ENCODE data around the gene PSMB10.
"Not testable (repeated sequence)": the region's sequence is repeated elsewhere in the genome, so short reads cannot be mapped to it uniquely, and the experiment has no call there.

PSMB10 gene

DNA sequence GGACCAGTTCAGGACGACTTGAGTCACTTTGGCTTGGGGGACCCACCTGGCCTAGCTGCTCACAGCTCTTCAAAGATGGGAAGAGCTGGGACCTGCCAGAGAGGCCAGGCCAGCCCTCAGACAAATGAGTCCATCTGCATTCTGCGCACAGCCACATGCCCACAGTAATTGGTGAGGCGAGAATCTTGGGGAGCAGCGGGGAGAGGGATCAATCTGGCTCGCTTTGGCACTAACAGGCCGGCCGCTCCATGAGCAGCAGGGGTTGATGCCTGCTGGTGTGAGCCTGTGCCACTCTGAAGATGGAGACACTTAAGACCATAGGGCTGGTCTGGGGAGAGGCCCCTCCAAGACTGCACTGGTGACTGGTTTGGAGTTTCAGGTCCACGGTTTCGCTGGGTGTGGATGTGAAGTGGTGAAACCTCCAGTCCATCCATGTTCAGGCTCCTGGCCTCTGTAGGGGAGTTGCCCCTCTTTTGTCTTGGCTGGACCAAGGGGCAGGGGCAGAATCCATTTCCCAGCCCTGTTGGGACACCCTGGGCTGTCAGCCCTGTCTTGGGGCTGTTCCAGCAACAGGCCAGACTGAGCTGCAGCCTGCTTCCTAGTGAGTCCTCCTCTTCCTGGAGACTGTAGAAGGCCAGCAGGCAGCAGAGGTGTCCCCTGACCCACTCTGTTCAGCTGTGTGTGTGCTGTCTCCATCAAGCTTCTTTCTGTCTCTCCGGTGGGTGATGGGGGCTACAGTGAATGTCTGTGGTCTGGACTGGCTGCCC lies 12.3 kb downstream of the PSMB10 start:
- DNase-seq (ENCODE audit: low spot score) = no peak

GRCh38 chr16:67923414-67924116 lies 13.1 kb downstream of the PSMB10 start:
- no peak for DNase-seq (ENCODE audit: low spot score)

GRCh38 chr16:67922740-67923139 lies 13.9 kb downstream of the PSMB10 start:
- DNase-seq (ENCODE audit: low spot score) = no peak

GRCh38 chr16:67922221-67922620 lies 14.4 kb downstream of the PSMB10 start:
- DNase-seq (ENCODE audit: low spot score) = no peak

- DNase-seq (ENCODE audit: low spot score) = no peak
Observed at GRCh38 chr16:67919622-67920221, 16.9 kb downstream of the PSMB10 start.

- peak; percentile 51 for DNase-seq (ENCODE audit: low spot score)
Observed at GRCh38 chr16:67917852-67918236, 18.8 kb downstream of the PSMB10 start.

GRCh38 chr16:67917140-67917851 lies 19.4 kb downstream of the PSMB10 start:
- DNase-seq (ENCODE audit: low spot score) = no peak

GRCh38 chr16:67915831-67916723 lies 20.6 kb downstream of the PSMB10 start:
- no peak for DNase-seq (ENCODE audit: low spot score)

- not testable (repeated sequence) for DNase-seq (ENCODE audit: low spot score)
Observed at GRCh38 chr16:67915496-67915769, 21.2 kb downstream of the PSMB10 start.

- no peak for DNase-seq (ENCODE audit: low spot score)
Observed at GRCh38 chr16:67914758-67915495, 21.7 kb downstream of the PSMB10 start.

DNA sequence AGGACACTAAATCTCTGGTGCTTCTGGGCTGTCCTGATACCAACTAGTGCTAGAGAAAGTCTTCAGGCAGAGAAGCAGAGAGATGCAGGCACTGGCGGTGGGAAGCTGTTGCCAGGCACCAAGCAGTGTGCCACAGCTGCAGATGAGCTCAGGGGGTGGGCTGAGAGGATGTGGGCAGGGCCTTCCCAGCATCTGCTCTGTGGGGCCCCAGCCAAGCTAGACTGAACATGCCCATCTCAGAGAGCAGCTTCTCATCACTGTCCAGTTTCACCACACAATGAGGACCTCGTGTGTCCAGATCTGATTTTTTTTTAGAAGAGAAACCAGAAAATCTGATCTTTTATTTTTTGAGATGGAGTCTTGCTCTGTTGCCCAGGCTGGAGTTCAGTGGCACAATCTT lies 26.5 kb downstream of the PSMB10 start:
- DNase-seq (ENCODE audit: low spot score) = no peak

GRCh38 chr16:67909056-67909742 lies 27.5 kb downstream of the PSMB10 start:
- DNase-seq (ENCODE audit: low spot score) = no peak

DNA sequence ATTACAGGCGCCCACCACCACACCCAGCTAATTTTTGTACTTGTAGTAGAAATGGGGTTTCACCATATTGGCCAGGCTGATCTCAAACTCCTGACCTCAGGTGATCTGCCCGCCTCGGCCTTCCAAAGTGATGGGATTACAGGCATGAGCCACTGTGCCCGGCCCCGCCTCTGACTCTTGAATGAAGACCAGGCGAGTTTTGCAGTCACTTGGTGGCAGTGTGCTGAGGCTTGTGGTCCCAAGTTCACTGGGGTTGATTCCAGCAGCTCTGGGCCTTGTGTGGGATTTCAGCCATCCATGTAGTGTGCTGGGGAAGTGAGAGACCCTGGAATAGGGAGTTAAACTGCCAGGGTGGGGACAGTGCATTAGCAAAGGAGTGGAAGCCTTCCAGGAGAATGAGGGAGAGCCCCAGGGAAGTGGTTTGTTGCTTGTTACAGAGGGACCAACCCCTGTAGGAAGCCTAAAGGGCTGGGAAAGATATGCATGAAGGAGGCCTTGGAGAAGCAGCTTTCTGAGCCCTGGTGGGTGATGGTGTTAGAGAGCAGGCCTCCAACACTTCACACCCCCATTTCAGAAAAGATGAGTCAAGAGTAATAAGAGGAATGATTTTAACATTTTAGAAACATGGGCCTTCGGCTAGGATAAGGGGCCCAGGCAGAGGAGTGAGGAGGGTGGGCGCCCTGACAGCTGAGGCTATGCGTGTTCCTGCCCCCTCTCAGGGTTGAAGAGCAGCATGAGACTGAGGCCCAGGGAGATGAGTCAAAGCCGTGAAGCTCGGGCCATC lies 29.1 kb downstream of the PSMB10 start:
- no peak for DNase-seq (ENCODE audit: low spot score)

DNA sequence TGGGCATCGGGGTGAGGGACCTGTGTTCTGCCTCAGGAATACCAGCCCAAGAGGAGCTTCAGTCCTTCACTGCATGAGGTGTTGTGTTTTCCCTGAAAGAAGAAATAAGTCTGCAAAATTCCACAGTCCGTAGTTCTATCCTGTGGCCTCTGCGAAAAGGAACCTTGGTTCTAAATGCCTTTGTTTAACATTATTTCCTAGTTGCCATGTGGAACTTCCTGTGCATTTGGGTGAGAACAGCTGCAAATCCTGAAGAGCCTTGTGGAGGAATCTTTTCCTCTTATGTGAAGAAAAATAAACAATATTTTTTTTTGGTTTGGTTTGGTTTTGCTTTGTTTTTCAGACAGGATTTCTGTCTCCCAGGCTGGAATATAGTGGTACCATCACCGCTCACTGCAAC lies 33.8 kb downstream of the PSMB10 start:
- DNase-seq (ENCODE audit: low spot score) = no peak

- DNase-seq (ENCODE audit: low spot score) = no peak
Observed at GRCh38 chr16:67901734-67902133, 34.9 kb downstream of the PSMB10 start.

- no peak for DNase-seq (ENCODE audit: low spot score)
Observed at GRCh38 chr16:67897231-67897630, 39.4 kb downstream of the PSMB10 start.

GRCh38 chr16:67893743-67894399 lies 42.8 kb downstream of the PSMB10 start:
- DNase-seq (ENCODE audit: low spot score) = no peak

DNA sequence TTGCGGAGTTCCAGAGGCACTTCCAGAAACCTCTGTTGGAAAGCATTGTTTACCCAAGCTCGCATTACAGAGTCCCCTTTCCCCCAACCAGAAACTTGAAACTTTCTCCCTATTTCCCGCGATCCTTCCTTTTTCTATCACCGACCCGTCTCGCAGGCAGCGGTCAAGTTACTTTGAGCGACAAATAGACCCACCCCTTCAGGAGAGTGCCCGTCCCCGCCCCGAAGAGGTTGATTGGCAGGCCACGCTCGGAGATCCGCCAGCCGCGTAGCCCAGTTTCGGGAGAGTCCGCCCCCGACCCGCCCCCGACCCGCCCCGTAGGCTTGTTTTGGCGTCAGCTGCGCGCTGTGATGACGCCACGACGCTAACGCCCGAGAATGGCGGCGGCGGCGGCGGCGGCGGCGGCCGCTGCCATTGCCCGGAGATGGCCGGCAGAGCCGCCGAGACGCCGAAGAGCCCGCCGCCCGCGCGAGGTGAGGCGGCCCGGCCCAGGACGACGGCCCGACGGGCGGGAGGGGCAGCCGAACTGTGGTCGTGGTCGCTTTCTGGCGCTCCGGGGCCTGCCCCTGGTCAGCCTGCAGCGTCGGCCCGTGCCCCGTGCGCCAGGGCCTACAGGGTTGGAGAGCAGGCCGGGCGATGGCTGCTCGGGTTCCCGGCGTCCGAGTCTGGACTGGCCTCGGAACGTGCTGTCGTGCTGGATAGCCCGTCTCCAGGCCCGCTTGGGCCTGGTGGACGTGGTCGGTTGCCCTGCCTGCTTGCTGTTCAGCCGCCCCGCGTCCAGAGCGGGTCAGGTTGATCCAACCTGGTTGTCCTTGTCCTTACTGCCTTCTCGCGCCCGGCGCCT lies 43.5 kb downstream of the PSMB10 start, which contains the start of gene PSKH1:
Gene PSKH1, plus strand, starts transcription at position 356 of the 844 bp plus-strand sequence. CDS start 15,496 bp downstream, outside the sequence.
- peak; percentile 94 for DNase-seq (ENCODE audit: low spot score)
